Endothelial cell (in vitro differentiated cells): ENCODE measurements around the gene PKP1. TPM values are rescaled to one million over a fixed set of nuclear protein-coding genes. Genes with fewer than 3 reads are reported as not detected.

ENCODE experiments used
- DNase-seq: peaks from one replicate; pipeline ENCODE4 v3.0.0; 2021; ENCODE audit warnings: low spot score
- H3K27ac Mint-ChIP-seq: one replicate; pipeline ENCODE4 v1.8.0; 2021; ENCODE audit warnings: mixed read lengths, inconsistent platforms; ENCODE audit not compliant: unreplicated experiment
- H3K27me3 Mint-ChIP-seq: one replicate; pipeline ENCODE4 v1.8.0; 2021; ENCODE audit warnings: mild to moderate bottlenecking, moderate library complexity, mixed read lengths, inconsistent platforms; ENCODE audit not compliant: unreplicated experiment
- H3K36me3 Mint-ChIP-seq: one replicate; pipeline ENCODE4 v1.8.0; 2021; ENCODE audit warnings: mild to moderate bottlenecking, low read depth, mixed read lengths, inconsistent platforms; ENCODE audit not compliant: unreplicated experiment
- H3K4me1 Mint-ChIP-seq: one replicate; pipeline ENCODE4 v1.8.0; 2021; ENCODE audit warnings: mild to moderate bottlenecking, mixed read lengths, inconsistent platforms; ENCODE audit not compliant: unreplicated experiment
- H3K4me3 Mint-ChIP-seq: one replicate; pipeline ENCODE4 v1.8.0; 2021; ENCODE audit warnings: mild to moderate bottlenecking, mixed read lengths, inconsistent platforms; ENCODE audit not compliant: unreplicated experiment
- H3K9me3 Mint-ChIP-seq: one replicate; pipeline ENCODE4 v1.8.0; 2021; ENCODE audit warnings: mixed read lengths, inconsistent platforms; ENCODE audit not compliant: unreplicated experiment
- total RNA-seq: library from RNA; stranded (reverse); fragmentation: NEBNext Ultra II Directional; extraction: Animal tissue kit (Norgen Biotek cat#: 25700); gene quantifications from one replicate; pipeline ENCODE4 v1.2.1, GENCODE V29; 2021; ENCODE audit not compliant: unreplicated experiment
- TF ChIP-seq, protein P1 (sequence below): fragments of 200-600 bp; sonication (generic); IDR thresholded peaks from one replicate; pipeline ENCODE4 v1.5.0; 2021; ENCODE audit warnings: antibody characterized with exemption; ENCODE audit not compliant: unreplicated experiment

The PKP1 gene
- total RNA-seq, 1 donor from 2014 or later, result 0.64 TPM

DNA sequence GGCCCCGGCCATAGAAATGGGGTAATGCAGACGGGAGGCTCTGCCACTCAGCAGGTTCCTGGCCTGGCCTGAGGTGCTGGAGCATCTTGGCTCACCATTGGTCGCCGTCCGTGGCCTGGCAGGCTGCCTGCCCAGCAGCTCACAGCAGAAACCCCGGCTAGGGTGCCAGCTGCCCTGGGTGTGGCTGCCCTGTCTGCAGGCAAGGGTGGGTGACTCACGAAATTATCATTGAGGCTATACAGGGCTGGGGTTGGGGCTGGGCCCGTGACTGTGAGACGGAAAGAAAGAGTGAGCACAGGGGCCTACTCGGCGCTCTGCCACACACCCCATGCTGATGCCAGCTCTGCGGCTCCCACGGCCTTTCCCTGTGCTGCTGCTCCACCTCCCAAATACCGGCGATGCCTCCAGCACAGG, 8.0 kb upstream of the PKP1 start:
- H3K9me3 Mint-ChIP-seq, result no peaks in the 10 kb centered on the region
- H3K27ac Mint-ChIP-seq, result no peak overlapping the region
- peaks cover 15% of the 10 kb centered on the region for H3K4me1 Mint-ChIP-seq
- no peaks in the 10 kb centered on the region for H3K36me3 Mint-ChIP-seq
- no peak for DNase-seq
- TF ChIP-seq, protein P1, sequence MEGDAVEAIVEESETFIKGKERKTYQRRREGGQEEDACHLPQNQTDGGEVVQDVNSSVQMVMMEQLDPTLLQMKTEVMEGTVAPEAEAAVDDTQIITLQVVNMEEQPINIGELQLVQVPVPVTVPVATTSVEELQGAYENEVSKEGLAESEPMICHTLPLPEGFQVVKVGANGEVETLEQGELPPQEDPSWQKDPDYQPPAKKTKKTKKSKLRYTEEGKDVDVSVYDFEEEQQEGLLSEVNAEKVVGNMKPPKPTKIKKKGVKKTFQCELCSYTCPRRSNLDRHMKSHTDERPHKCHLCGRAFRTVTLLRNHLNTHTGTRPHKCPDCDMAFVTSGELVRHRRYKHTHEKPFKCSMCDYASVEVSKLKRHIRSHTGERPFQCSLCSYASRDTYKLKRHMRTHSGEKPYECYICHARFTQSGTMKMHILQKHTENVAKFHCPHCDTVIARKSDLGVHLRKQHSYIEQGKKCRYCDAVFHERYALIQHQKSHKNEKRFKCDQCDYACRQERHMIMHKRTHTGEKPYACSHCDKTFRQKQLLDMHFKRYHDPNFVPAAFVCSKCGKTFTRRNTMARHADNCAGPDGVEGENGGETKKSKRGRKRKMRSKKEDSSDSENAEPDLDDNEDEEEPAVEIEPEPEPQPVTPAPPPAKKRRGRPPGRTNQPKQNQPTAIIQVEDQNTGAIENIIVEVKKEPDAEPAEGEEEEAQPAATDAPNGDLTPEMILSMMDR, result no peak
- H3K27me3 Mint-ChIP-seq, result peaks cover 13% of the 10 kb centered on the region
- H3K4me3 Mint-ChIP-seq, result no peak overlapping the region

DNA sequence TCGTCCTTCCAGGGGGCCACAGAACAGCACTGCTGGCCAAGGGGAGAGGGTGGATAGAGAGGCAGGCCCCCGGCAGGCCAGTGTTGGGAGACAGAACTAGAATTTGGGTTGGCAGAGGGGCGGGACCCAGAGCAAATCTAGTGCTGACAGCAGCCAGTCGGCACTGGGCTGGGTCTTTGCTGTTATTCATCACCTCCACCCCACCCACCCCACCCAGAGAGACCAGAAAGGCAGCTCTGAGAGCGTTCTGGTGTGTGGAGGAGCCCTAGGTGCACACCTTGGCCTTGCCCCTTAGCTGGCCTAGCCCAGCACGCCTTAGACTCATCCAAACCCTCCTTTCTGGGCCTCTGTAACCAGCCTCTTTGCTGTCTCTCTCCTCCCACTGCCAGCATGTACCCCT, 6.4 kb upstream of the PKP1 start:
- no peak for DNase-seq
- TF ChIP-seq, protein P1, result no peak

DNA sequence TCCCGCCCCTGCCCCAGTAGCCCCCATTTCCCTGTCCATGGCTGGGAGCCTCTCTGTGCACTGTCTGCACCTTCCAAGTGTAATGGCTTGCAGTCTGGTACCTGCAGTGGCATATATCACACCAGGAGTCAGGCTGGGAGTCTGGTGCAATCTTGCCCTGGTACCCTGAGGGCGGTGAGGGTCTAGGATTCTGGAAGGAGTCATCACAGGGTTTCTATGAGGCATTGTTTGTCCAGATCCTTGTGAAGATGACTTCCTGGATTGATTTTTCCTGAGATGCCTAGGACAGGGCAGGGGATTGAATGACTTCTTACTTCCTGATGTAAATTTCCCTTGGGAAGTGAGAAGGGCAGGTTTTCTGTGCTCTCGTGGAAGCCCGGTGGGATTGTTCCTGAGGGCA, 5.9 kb upstream of the PKP1 start:
- peaks cover 13% of the 10 kb centered on the region for H3K27me3 Mint-ChIP-seq
- no peak overlapping the region for H3K4me3 Mint-ChIP-seq
- no peaks in the 10 kb centered on the region for H3K9me3 Mint-ChIP-seq
- H3K36me3 Mint-ChIP-seq, result no peaks in the 10 kb centered on the region
- TF ChIP-seq, protein P1, result no peak
- H3K4me1 Mint-ChIP-seq, result peaks cover 15% of the 10 kb centered on the region
- no peak for DNase-seq
- no peak overlapping the region for H3K27ac Mint-ChIP-seq

More for the DNA sequence above, 6.4 kb upstream of the PKP1 start:
- H3K27me3 Mint-ChIP-seq, result peaks cover 13% of the 10 kb centered on the region
- no peaks in the 10 kb centered on the region for H3K9me3 Mint-ChIP-seq
- no peak overlapping the region for H3K4me3 Mint-ChIP-seq
- H3K36me3 Mint-ChIP-seq, result no peaks in the 10 kb centered on the region
- H3K27ac Mint-ChIP-seq, result no peak overlapping the region
- peaks cover 15% of the 10 kb centered on the region for H3K4me1 Mint-ChIP-seq

DNA sequence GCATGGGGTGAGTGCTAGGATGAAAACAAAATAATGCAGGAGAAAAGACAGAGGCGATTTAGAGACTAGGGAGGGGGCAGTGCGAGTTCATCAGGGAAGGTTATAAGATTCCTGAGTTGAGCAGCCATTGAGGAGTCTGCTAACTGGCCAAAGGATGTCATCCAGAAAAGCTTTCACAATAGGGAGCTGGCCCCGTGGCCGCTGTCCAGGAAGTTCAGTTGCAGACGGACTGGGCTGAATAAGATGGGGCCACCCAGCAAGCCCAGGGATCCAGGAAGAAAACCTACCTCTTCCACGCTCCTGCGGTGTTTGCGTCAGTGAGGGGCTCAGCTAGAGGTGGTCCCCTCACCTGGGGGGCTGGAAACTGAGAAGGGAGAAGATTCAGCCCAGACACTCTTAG, 4.0 kb upstream of the PKP1 start:
- no peaks in the 10 kb centered on the region for H3K36me3 Mint-ChIP-seq
- TF ChIP-seq, protein P1, result no peak
- H3K4me3 Mint-ChIP-seq, result no peak overlapping the region
- H3K4me1 Mint-ChIP-seq, result peaks cover 18% of the 10 kb centered on the region
- peaks cover 14% of the 10 kb centered on the region for H3K27me3 Mint-ChIP-seq
- peak overlapping the region; percentile 11 for H3K27ac Mint-ChIP-seq
- H3K9me3 Mint-ChIP-seq, result no peaks in the 10 kb centered on the region
- no peak for DNase-seq

DNA sequence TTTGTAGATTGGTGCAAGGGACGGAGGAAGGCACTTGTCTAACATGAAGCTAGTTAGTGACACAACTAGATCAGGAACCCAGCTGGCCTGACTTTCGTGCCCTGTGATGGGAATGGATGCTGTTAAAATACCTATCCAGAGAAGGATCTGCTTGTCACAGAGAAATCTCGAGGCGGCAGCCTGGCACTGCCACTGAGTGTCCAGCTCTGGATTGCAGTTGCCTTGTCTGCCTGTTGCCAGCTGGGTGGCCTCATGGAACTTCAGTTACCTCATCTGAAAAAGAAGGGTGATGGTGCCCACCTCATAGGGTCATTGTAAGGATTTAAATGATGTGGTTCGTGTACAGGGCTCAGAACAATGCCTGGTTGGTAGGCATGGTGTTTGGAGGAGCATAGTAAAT, 2.4 kb upstream of the PKP1 start:
- Mint-ChIP-seq H3K27me3 (peaks cover 18% of the 10 kb centered on the region), H3K9me3 (no peaks in the 10 kb centered on the region), H3K4me1 (peaks cover 21% of the 10 kb centered on the region), H3K4me3 (no peak overlapping the region), H3K27ac (no peak overlapping the region), H3K36me3 (no peaks in the 10 kb centered on the region)
- no peak for DNase-seq
- TF ChIP-seq, protein P1, result no peak
